Measurements from ENCODE around the gene MLLT11.
A peak's percentile ranks its signal among the peaks of the same experiment; 100 is the strongest.

MLLT11 gene

GRCh38 chr1:151060007-151060656 lies at the start of gene MLLT11:
MLLT11 (plus strand) TSS chr1:151060397; CDS start chr1:151067225, 6,828 bp downstream.
- DNase-seq, result no peak

GRCh38 chr1:151011154-151011850 lies 48.9 kb upstream of the MLLT11 start:
- DNase-seq, result no peak

- DNase-seq, result no peak
Observed at GRCh38 chr1:151012684-151013471, 47.3 kb upstream of the MLLT11 start.

GRCh38 chr1:151013518-151013917 lies 46.7 kb upstream of the MLLT11 start:
- DNase-seq, result no peak

- DNase-seq, result peak; percentile 89
Observed at GRCh38 chr1:151024540-151025146, 35.6 kb upstream of the MLLT11 start.

GRCh38 chr1:151026460-151026859 lies 33.7 kb upstream of the MLLT11 start:
- no peak for DNase-seq

GRCh38 chr1:151032164-151032563 lies 28.0 kb upstream of the MLLT11 start:
- DNase-seq, result no peak

- no peak for DNase-seq
Observed at GRCh38 chr1:151035167-151035566, 25.0 kb upstream of the MLLT11 start.

GRCh38 chr1:151036356-151036755 lies 23.8 kb upstream of the MLLT11 start, which contains the start of gene BNIPL:
BNIPL (plus strand) TSS chr1:151036586; CDS start chr1:151036726, 140 bp downstream.
- DNase-seq, result no peak

GRCh38 chr1:151037032-151037431 lies 23.2 kb upstream of the MLLT11 start:
- DNase-seq, result no peak

- DNase-seq, result no peak
Observed at GRCh38 chr1:151039521-151039920, 20.7 kb upstream of the MLLT11 start.

GRCh38 chr1:151043163-151043562 lies 17.0 kb upstream of the MLLT11 start:
- no peak for DNase-seq

GRCh38 chr1:151047591-151047924 lies 12.6 kb upstream of the MLLT11 start, which contains the start of gene C1orf56:
C1orf56 (plus strand) TSS chr1:151047751; CDS start chr1:151047848, 97 bp downstream.
- peak; percentile 53 for DNase-seq

GRCh38 chr1:151047925-151048644 lies 12.1 kb upstream of the MLLT11 start:
- DNase-seq, result peak; percentile 52

GRCh38 chr1:151048645-151049032 lies 11.6 kb upstream of the MLLT11 start:
- DNase-seq, result no peak

- no peak for DNase-seq
Observed at GRCh38 chr1:151049458-151049857, 10.7 kb upstream of the MLLT11 start.

- DNase-seq, result no peak
Observed at GRCh38 chr1:151050051-151050688, 10.0 kb upstream of the MLLT11 start.

- DNase-seq, result no peak
Observed at GRCh38 chr1:151051356-151052009, 8.7 kb upstream of the MLLT11 start.

GRCh38 chr1:151054971-151055547 lies 5.1 kb upstream of the MLLT11 start:
- DNase-seq, result no peak

GRCh38 chr1:151055581-151055980 lies 4.6 kb upstream of the MLLT11 start:
- no peak for DNase-seq

GRCh38 chr1:151056149-151056548 lies 4.0 kb upstream of the MLLT11 start:
- DNase-seq, result no peak

Data from activated CD4-positive, alpha-beta T cell treated with anti-CD3 and anti-CD28 coated beads, Interleukin-2, amount 50 U/mL, for 1 hour (primary cell).